NCI-H1417 (cell line): ENCODE data around the gene CPB2.
A peak's percentile ranks its signal among the peaks of the same experiment; 100 is the strongest.

Experiments
- DNase-seq, 3 experiments: peaks; one replicate each; lab custom pipeline; 2025; lab: John Stamatoyannopoulos, UW

CPB2 gene, protein sequence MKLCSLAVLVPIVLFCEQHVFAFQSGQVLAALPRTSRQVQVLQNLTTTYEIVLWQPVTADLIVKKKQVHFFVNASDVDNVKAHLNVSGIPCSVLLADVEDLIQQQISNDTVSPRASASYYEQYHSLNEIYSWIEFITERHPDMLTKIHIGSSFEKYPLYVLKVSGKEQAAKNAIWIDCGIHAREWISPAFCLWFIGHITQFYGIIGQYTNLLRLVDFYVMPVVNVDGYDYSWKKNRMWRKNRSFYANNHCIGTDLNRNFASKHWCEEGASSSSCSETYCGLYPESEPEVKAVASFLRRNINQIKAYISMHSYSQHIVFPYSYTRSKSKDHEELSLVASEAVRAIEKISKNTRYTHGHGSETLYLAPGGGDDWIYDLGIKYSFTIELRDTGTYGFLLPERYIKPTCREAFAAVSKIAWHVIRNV

DNA sequence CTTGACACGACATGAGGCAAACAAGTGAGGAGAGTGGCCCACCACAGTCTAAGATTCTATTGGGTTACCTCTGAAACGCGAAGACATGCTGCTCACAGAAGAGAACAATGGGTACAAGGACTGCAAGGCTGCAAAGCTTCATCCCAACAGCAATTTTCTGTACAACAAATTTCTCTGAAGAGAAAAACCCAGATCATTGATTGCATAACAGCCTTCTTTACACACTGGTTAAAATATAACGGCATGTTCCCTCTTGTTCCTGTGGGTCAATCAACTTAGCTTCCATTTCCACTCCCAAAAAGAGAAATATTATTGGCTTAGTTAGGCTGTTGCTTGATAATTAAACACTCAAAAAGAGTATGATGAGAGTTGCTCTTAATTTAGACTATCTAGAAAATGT lies at the start of gene CPB2:
CPB2 (minus strand) TSS at position 166 of the 400 bp plus-strand sequence; CDS start at position 142, 24 bp downstream.
- DNase-seq = no peak

DNA sequence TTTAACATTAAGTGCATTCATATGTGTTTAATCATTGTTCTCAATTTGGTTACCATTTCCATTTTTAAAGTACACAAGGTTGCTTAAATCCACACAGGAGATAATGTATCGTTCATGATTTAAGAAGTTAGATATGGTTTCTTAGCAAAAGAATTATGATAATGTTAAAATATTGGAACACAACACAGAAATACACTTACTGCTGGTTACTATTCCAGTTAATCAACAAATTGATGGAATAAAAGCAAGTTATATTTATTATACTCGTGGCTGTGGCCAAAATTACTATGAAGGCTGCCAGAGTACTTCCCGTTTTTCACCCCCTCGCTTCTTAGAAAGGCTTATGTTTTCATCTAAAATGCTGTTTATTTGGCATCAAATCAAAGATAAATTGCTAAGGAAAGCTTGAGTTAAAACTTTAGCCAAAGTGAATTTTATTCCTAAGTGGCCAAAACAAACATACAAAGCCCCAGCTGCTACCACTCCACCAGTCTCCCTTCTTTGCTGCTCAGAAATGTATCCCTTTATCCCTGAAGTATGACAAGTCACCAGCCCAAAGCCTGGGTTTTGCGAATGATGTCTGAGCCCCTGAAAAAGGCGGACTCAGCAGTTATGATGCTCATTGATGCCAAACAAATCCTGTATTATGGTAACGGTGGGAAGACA lies 49.4 kb upstream of the CPB2 start:
- DNase-seq = no peak

DNA sequence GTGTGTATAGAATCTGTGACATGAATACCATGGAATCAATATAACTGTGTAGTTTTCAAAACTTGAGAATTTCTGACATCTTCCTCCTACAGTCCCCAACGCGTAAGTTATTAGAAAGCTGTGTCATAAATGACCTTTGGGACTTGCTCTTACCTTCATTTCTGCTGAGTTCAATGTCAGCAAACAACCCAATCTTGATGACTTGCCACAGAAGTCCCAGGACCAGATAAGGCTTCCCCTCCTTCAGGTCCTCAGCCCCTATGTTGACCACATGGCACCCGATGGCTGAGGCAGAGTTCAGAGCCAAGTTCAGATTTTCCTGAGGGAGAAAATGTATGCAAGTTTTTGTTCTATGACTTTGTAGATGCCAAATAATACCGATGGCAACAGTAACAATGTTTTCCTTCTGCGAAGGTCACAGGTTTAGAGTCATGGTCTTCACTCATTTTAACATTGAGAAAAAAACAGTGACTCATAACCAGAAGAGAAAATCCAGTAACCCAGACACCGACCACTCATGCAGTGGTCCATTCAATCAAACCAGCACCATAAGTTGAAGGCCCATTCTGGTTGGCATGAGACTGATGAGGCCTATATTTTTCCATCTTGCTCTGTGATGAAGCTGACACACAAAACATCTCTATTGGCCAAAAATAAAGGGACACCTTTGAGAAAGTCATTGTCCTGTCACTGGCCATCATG lies 47.9 kb upstream of the CPB2 start:
- no peak for DNase-seq

DNA sequence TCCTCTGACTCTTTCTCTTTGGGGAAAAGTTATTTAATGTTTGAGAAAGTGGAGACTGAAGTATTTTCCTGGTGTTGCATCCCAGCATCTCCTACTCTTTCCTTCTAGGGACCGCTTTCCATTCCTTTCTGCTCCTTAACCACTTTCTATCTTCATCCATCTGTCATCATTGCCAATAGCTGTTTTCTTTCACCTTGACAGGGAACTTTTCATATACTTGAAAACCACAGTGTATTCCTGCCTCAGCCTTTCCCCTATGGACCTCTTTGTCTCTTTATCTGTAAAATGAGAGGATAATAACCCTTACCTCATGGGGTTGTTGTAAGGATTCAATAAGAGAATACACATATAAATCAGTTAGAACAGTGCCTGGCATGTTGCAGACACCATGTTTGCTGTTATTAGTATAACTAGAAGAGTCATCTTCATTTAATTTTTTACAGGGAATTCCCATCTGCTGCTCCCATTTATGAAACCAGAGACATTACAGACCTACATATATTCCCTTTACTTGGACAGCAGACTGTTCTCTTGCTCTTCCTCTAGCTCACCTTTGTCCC lies 45.4 kb upstream of the CPB2 start:
- DNase-seq = no peak

DNA sequence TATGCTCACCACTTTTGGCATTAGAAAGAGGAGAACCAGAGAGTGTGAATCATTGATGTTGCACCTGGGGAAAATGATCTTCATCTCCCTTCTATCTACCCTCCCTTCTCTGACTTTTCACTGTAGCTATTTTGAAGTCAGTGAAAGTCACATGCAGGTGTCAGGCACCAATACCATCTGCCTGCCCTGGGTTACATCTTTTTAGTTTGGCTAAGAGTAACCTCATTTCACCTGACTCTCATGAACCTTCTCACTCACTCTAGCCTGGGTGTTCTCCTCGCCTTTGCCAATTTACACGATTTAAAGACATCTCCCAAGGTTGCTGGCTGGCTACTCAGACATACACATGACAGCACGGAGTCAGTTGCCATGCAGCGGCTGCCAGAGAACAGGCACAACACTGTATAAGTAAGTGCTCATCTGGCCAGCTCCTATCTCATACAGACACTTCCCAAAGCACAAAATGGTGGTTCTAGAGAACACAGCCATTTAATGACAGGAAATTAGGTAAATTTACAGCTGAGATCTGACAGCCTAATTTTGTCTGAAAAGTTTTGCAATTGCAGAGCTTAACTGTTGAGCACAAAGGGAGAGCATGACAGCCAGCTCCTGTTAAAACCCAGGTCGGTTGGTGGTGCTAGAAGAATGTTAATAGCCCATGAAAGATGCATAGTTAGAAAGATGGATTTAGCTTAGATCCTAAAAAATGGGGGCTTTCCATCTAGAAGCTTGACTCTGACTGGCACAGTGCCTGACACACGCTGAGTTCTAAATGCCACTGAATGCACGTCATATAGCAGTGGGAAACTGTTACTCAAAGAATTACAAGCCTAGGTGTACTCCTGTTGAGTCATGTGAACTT lies 44.7 kb upstream of the CPB2 start:
- no peak for DNase-seq

DNA sequence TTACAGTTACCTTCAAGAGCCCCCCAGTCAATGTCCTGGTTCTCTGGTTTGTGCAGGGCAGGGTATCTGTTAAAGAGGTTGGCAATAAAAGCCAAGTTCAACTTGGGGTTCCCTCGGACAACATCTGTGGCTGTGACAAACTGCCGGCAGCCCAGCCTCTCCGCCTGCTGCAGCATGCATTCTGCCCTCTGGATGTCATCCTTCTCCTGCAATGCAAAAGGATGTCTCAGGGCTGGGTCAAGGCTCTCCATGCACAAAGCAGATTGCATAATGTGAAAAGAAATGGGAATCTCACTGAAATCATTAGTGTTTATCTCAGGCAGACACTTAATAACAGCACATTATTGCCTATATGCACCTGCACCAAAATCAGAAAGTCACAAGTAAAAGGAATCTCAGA lies 42.1 kb upstream of the CPB2 start:
- DNase-seq = peak in 2 of 3 experiments; percentile 2 to 49

DNA sequence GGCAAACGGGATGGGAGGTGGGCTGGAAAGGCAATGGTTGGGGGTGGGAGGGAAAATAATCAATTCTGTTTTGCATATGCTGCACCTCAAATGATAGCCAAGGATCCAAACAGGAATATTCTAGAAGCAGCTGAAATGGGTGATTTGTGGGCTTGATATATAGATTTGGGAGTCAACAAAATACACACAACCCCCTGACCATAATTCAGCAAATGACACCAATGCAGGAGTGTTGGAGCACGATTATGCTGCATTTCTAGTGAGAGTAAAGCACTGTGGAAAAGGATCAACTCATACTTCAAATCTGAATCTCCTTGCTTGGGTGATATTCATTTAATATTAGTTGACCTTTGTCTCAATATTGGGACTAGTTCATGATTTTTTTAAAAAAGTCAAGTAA lies 41.1 kb upstream of the CPB2 start:
- DNase-seq = no peak

DNA sequence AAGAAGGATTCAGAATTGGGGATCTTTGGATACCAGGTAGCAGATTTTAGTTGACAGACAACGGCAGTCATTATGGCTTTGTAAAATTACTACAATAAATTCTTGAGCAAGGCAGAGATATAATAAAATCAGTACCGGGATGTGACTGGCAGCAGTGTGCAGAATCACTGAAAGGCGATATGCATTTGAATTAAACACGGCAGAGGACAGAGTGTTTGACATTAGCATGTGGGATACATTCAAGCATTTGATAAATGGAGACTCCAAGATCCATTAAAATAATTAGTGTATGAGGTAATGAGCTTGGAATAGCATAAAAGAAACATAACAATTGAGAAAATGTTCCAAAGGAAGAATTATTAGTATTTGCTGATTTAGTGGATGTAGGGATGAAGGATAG lies 40.3 kb upstream of the CPB2 start:
- DNase-seq = no peak

DNA sequence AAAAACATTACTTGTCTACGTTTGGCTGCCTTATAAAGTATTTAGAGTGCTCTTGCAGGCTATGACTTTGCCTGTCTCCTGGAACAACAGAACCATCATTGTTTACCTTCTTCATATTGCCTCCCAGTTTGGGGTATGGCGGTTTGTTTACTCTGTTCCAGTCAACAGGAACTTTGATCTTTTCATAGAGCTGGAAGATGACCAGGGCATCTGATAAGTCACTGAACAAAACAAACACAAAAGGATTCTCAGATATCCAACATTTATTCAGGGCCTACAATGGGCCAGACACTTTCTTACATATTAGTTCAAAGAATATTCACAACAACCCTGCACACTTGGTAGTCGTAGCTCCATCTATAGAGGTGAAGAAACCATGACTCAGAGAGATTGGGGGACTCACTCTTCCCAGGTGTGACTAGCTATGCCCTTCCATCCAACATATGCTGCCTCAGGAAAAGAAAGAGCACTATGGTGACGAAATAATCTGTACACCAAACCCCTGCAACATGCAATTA lies 38.4 kb upstream of the CPB2 start:
- peak in 1 of 3 experiments; percentile 64 for DNase-seq

DNA sequence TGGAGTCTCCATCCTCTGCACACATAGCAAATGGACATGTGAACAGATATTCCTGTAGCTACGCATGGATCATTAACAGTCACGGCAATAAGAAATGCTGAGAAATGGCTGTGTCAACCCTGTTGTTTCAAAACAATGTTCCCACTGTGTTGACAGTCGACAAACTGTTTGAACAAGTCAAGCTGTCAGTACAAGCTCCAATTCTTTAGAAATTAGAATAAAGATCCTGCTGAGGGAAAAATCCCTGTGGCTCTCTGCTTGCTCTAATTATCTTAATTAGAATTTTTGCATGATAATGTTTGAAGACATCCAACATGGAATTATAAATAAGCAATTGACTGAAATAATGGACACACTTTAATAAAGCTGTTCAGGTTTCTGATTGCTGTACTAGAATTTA lies 37.9 kb upstream of the CPB2 start:
- DNase-seq = peak in 2 of 3 experiments; percentile 3 to 64

DNA sequence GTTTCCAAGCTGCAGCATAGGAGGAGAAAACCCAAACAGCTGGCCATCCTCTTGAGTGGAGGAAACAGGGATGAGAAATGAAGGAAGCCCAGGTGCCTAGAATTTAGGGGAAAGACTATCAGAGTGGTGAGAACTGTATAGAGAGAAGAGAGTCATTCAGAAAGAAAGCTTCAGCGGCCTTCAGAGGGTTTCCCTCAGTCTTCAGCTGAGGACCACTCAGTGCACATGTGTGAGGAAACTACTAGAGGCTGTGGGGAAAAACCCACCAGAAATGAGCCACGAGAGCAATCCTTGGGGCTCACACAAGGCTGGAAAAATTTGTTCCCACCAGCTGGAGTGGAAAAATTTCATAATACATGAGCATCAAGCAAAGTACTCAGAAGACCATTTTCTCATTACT lies 35.2 kb upstream of the CPB2 start:
- DNase-seq = no peak

DNA sequence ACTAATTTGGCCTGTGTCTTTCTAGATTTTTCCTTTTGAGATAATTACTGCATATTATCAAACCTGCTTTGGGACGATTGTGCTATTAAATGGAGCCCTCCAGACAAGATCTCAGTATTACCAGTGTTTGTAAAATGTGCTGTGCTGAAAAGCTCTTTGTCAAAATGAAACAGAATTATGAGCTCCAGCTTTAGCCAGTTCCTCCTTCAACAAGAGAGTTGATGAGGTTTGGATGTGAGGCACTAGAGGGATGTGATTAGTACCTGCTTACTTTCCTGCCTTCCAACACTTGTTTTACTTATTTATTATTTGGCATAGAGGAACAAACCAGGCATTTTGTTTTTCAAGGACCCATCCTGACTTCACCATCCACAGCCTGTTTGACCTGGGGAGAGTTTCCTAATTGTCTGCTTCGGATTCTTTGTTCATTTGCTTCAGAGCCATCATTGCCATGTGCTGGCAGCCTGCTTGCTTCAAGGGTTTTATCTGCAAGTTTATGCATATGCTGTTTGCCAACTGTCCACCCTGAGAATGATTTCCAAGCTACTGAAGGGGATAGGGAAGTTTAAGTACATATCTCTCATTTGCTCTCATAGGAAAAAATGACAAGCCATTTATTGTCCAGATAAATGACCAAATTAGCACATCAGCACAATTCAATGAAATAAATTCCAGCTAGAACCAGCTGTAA lies 32.9 kb upstream of the CPB2 start:
- DNase-seq = no peak

DNA sequence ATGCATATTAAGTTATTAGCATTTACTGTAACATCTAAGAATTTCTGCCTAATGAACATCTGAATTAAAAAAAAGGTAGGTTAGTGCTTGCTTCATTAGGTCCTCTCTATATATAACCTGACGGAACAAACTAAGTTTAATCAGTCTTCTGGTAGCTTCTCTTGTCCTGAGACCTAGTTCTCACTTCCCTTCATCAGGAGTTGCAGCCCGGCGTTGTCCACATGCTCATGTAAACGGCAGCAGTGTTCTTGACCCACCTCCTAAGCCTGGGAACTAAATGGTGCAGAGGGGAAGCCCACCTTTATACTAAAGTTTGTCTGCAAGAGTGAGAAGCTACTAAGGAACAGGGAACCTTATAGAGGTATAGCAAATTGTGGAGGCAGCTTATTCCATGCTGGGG lies 31.9 kb upstream of the CPB2 start:
- DNase-seq = no peak

DNA sequence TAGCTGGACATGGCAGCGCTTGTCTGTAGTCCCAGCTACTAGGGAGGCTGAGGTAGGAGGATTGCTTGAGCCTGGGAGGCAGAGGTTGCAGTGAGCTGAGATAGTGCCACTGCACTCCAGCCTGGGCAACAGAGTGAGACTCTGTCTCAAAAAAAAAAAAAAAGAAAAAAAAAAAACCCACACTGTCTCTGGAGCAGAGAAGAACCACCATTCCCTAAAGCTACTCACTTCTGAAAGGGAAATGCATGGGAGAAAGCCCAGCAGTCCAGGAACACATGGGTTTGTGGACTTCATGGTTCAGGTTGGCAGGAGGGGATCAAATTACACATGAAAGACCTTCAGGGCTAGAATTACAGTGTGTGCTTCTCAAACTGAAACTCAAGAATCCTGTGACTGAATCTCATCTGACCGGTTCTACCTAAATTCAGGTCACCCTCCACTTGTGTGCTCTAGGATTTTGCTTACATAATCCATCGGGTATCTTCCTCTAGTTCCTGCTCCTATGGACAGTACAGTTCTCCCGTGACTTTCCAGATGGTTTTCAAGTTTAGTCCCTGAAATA lies 30.2 kb upstream of the CPB2 start:
- peak; percentile 49 to 80 (median 69) for DNase-seq

DNA sequence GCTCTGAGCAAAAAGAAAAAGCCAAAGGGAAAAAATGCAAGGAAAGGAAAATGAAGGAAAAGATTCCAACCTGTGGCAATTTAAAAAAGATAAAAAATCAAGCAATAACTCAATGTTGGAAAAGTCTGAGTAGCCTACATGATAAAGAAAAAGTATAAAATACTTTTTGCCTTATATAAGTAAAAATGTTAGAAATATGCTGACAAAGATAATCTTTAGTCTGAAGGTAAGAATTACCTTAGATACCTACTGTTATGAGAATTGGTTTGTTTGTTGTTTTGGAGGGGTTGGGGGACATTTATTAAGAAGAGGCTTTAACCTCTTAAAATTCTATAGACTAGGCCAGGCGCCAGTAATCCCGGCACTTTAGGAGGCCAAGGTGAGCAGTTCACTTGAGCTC lies 29.7 kb upstream of the CPB2 start:
- no peak for DNase-seq

DNA sequence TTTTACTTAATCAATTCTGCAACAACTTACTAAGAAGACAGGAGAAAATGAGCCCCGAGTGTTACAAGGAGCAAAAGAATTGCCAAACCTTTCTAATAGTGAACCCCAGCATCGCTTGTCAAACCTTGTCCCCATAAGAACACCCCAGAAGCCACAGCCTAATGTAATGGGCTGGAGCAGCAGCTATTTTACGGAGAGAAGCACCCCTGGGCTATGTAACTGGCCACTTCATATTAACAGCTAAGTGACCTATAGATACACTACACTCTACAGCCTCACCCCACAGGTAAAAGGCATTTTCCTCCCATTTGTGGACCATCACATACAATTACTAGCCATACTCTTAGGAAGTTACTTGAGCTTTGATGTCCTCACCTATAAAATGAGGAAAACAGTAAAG lies 27.3 kb upstream of the CPB2 start:
- DNase-seq = no peak

DNA sequence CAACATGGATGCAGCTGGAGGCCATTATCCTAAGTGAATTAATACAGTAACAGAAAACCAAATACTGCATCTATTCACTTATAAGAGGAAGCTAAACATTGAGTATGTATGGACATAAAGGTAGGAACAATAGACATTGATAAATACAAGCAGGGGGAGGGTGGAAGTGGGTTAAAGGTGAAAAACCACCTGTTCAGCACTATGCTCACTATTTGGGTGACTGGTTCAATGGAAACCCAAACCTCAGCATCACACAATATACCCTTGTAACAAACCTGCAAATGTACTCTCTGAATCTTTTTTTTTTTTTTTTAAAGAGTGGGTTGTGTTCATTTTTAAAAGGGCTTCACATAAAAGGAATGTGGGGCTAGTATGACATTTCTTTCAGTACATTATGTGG lies 26.9 kb upstream of the CPB2 start:
- DNase-seq = no peak

DNA sequence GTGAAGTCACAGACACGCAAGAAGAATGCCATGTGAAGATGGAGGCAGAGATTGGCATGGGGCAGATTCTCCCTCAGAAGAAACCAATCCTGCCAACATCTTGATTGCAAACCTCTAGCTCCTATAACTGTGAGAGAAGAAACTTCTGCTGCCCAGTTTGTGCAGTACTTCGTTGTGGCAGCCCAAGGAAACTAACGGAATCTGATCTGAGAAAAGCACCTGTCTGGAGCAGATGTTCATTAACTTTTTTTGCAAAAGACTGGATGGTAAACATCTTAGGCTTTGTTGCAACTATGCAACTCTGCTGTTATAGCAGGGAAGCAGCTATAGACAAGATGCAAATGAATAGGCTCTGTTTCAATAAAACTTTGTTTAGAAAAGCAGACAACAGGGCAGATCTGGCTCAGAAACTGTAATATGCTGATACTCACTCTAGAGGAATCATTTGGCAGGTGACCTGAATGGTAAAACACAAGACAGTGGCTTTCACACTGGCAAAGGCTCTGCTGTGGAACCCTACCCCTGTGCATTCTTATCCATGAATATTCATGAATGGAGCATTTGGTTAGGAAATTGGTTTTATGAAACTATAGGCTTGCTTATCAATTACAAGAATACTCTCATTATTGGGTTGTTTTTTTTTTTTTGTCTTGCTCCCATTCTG lies 25.3 kb upstream of the CPB2 start:
- no peak for DNase-seq

DNA sequence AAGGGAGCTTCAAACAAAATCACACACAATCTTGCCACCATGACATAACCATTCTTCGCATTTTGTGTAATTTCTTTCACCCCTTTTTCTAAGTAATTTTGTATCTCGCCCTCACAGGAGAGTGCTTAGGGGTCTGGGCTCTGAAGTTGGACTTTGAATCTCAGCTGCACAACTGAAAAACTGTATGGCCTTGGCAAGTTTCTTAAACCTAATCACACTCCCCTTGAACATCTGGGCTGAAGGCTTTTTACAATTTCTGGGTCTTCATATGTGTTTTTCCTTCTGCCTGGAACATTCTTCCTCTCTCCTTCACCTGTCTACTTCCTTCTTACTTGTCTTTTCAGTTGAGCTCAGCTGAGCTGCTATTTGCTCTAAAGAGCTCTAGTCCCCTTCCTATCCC lies 24.3 kb upstream of the CPB2 start:
- DNase-seq = no peak
